PC-3 (cell line): ENCODE data around the gene CIAO2B.

Source experiments
- CTCF ChIP-seq: fragments of 300-600 bp; sonication (generic); conservative IDR thresholded peaks from 2 replicates; pipeline ENCODE4 v1.5.1; 2017; ENCODE audit warnings: antibody characterized with exemption, low read depth, mild to moderate bottlenecking, low read length
- EZH2 ChIP-seq: fragments of 300-600 bp; sonication (generic); IDR thresholded peaks from one replicate; pipeline ENCODE4 v1.6.1; 2017; ENCODE audit warnings: antibody characterized with exemption, mild to moderate bottlenecking, low read length; ENCODE audit not compliant: unreplicated experiment
- EZH2phosphoT487 ChIP-seq: fragments of 300-600 bp; sonication (generic); IDR thresholded peaks from 2 replicates; pipeline ENCODE4 v1.6.1; 2018; ENCODE audit warnings: mild to moderate bottlenecking, antibody characterized with exemption, low read length, borderline replicate concordance

- TF ChIP-seq EZH2phosphoT487: no peak
- no peak for TF ChIP-seq CTCF
- TF ChIP-seq EZH2: peak; percentile 69
Measured at GRCh38 chr16:66925322-66925840, 8.8 kb downstream of the CIAO2B start, which contains the start of gene RRAD.
